Activated CD8-positive, alpha-beta memory T cell treated with anti-CD3 and anti-CD28 coated beads, Interleukin-2, amount 50 U/mL, for 24 hours (primary cell): Measurements from ENCODE around the gene HLA-DQA2.
"Not testable (repeated sequence)": the region's sequence is repeated elsewhere in the genome, so short reads cannot be mapped to it uniquely, and the experiment has no call there.

Source experiments
- DNase-seq: peaks from one replicate; pipeline ENCODE4 v3.0.0-alpha.2; 2020; ENCODE audit errors: extremely low read depth

HLA-DQA2 gene

DNA sequence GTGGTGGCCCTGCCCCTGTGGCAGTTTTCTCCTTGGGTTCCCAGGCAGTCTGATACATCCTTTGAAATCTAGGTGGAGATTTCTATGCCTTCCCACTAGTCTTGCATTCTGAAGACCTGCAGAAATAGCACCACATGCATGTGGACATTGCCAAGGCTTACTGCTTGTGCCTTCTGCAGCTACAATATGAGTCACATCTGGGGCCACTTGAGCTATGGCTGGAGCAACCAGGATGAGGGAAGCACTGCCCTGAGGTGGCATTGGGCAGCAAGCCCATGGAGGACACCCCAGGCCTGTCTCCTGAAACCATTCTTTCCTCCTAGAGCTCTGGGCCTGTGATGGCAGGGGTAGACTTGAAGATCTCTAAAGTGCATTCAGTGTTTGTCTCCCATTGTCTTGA is 37.8 kb downstream of the HLA-DQA2 start:
- no peak for DNase-seq

DNA sequence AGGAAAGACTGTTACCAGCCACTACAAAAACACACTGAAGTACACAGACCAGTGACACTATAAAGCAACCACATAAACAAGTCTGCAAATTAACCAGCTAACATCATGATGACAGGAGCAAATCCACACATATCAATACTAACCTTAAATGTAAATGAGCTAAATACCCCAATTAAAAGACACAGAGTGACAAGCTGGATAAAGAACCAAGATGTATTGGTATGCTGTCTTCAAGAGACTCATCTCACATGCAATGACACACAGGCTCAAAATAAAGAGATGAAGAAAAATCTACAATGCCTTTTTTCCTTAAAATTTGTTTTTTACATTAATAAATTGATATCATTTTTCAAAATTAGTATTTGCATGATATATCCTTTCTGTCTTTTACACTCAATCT is 41.7 kb downstream of the HLA-DQA2 start:
- DNase-seq: not testable (repeated sequence)

DNA sequence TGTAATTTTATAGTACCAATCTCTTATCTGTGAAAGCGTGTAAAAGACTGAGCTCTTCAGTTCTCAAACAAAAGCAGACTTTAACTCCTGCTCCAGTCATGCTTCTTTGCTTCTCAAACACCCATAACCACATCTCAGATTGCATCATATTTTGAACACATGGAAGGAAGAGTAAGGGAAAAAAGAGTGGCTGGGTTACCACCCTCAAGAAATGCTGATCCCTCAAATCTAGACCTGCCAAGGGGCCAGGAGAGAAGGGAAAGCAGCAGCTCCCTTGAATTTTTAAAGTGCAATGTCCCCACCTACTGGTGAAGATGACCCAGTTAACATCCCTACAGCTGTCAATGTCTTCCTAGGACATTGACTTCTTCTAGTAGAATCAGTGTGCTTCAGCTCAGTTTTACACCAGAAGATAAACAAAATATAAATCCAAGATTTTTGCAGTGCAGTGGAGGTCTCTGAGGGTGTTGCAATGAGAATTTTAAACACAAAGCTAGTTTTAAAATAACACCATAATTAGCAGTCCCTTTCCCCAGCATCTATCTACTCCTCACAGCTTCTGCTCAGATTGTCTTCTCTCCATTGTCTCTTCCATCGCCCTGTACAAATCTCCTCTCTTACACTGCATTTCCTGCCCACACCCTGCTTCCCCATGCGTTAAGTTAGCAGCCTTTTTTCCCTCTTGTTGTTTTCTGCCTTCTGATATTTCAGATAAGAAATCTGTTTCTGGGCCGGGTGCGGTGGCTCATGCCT is 44.8 kb downstream of the HLA-DQA2 start:
- no peak for DNase-seq

DNA sequence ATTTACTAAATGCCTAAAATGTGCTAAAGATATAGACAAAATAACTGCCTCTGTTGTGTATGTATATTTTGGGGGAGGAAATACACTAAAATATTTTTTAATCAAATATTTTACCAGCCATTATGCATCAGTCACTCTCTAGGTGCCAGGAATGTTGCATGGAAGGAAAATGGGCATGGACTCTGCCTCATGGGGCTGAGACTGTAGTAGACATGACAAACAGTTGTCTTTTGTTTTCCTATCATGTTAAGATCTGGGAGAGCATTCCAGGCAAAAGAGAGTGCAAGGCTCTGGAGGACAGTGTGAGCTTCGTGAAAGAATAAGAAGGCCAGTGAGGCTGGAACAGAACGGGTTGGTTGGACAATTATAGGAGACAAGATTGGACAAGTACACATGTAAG is 49.1 kb downstream of the HLA-DQA2 start:
- no peak for DNase-seq

DNA sequence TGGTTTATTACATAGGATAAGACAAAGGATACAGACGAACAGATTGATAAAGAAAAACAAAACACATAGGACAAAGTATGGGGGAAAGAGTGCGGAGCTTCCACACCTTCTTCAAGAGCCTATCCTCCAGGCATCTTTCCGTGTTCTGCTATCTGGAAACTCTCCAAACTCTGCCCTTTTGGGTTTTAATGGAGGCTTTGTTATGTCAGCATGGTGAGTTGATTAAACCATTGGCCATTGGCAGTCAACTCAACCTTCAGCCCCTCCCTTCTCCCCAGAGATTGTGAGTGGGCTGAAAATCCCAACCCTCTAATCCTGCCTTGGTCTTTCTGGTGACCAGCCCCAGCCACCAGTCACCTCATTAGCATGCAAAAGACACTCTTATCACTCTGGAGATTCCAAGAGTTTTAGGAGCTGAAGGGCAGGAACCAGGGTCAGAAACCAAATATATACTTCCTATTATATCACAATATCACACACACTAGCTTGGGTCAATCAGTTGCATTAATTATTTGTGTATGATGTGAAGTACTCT is 51.8 kb downstream of the HLA-DQA2 start:
- no peak for DNase-seq

DNA sequence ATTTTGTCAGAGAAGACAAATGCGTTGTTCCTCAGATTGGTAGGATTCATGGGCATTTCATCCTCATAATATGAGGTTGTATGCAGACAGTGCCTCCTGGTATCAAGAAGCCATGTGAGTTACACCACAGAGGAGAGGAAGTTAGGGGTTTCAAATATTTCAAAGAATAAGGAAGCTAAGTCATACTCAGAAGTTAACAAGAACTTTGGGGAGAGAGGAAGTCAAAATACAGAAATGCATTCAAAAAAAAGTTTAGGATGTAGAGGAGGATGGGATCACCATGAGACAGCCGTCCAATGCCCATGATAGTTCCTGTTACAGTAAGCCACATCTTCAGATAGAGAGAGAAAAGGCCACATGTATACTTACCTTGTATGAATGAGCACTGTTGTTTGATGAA is 53.3 kb downstream of the HLA-DQA2 start:
- no peak for DNase-seq
